Measurements from ENCODE around the gene IKZF1. TPM values are rescaled to one million over a fixed set of nuclear protein-coding genes. Genes with fewer than 3 reads are reported as not detected.

Gene IKZF1
- total and polyA plus RNA-seq, 2 of the 4 experiments (the other 2 are of a cell fraction), result not detected

GRCh38 chr7:50298811-50299562 lies 5.5 kb upstream of the IKZF1 start:
- H3K36me3 ChIP-seq (ENCODE audit: control insufficient read depth, insufficient read depth, low read length), result no peaks in the 10 kb centered on the region
- no peak overlapping the region for H4K8ac ChIP-seq (ENCODE audit: low read depth in 2 of 2, low read length in 2 of 2)
- no peak for TF ChIP-seq MAZ (IDR thresholded peaks at IDR 0.05; ENCODE audit: borderline replicate concordance, low read depth, low read length)
- no peak for TF ChIP-seq POLR2A (IDR thresholded peaks at IDR 0.05; ENCODE audit: low read depth, low read length)
- no peak for TF ChIP-seq RCOR1 (IDR thresholded peaks at IDR 0.05; ENCODE audit: insufficient replicate concordance, low read length)
- TF ChIP-seq NFE2L2 (IDR thresholded peaks at IDR 0.05; ENCODE audit: low read depth, low read length), result no peak
- TF ChIP-seq FOS (IDR thresholded peaks at IDR 0.05; ENCODE audit: low read depth, low read length), result no peak
- TF ChIP-seq ELK1 (IDR thresholded peaks at IDR 0.05; ENCODE audit: borderline replicate concordance, low read depth, low read length), result no peak
- no peak for TF ChIP-seq RFX5 (IDR thresholded peaks at IDR 0.05; ENCODE audit: low read depth, low read length)
- no peak for TF ChIP-seq SMC3 (IDR thresholded peaks at IDR 0.05; ENCODE audit: low read depth, low read length)
- no peak for TF ChIP-seq CHD1 (IDR thresholded peaks at IDR 0.05; ENCODE audit: low read depth, low read length)
- no peak for TF ChIP-seq RAD21 (IDR thresholded peaks at IDR 0.05; ENCODE audit: low read length)
- TF ChIP-seq, protein P1, sequence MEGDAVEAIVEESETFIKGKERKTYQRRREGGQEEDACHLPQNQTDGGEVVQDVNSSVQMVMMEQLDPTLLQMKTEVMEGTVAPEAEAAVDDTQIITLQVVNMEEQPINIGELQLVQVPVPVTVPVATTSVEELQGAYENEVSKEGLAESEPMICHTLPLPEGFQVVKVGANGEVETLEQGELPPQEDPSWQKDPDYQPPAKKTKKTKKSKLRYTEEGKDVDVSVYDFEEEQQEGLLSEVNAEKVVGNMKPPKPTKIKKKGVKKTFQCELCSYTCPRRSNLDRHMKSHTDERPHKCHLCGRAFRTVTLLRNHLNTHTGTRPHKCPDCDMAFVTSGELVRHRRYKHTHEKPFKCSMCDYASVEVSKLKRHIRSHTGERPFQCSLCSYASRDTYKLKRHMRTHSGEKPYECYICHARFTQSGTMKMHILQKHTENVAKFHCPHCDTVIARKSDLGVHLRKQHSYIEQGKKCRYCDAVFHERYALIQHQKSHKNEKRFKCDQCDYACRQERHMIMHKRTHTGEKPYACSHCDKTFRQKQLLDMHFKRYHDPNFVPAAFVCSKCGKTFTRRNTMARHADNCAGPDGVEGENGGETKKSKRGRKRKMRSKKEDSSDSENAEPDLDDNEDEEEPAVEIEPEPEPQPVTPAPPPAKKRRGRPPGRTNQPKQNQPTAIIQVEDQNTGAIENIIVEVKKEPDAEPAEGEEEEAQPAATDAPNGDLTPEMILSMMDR (conservative IDR thresholded peaks at IDR 0.05; ENCODE audit: low read depth, low read length), result no peak
- no peak for TF ChIP-seq MXI1 (IDR thresholded peaks at IDR 0.05; ENCODE audit: borderline replicate concordance, low read depth, low read length)
- H2BK20ac ChIP-seq (ENCODE audit: low read depth, low read length), result no peak overlapping the region
- no peak overlapping the region for H3K14ac ChIP-seq (replicated peaks; ENCODE audit: low read depth, low read length)
- H2AFZ ChIP-seq (replicated peaks; ENCODE audit: low read length, poor library complexity), result no peak overlapping the region
- no peak overlapping the region for H3K4ac ChIP-seq (ENCODE audit: low read depth, low read length)
- WGBS, 2 experiments (ENCODE audit: extremely low coverage in 2 of 2, insufficient read length in 1 of 2), result 52% methylated on average over 3 of the region's 8 CpGs; no CpG with 5 or more reads in 1 of the 2 experiments
- H3K4me1 ChIP-seq (ENCODE audit: control insufficient read depth, insufficient read depth, low read length), result no peaks in the 10 kb centered on the region
- dilution Hi-C loops (cut with HindIII; ENCODE audit: low sequenced_read_pairs, unreplicated experiment), result no loop called here
- no peak overlapping the region for H4K91ac ChIP-seq (ENCODE audit: insufficient read depth, low read depth, low read length)
- H4K5ac ChIP-seq (ENCODE audit: low read depth, low read length), result no peak overlapping the region
- in situ Hi-C loops (cut with MboI; ENCODE audit: low sequenced_read_pairs), result no loop called here
- H3K27me3 ChIP-seq (ENCODE audit: control insufficient read depth, insufficient read depth, low read length), result peaks cover 12% of the 10 kb centered on the region; the same call in 1 of the 2 replicates
- no peak overlapping the region for H3K9ac ChIP-seq (ENCODE audit: low read depth, low read length)
- H2AK5ac ChIP-seq (ENCODE audit: low read depth, low read length), result no peak overlapping the region
- H2BK15ac ChIP-seq (ENCODE audit: low read depth, low read length), result no peak overlapping the region
- no peak overlapping the region for H3K4me2 ChIP-seq (ENCODE audit: low read depth, low read length)
- no TSS peak for BruUV-seq (replicated peaks)
- H4K20me1 ChIP-seq (ENCODE audit: insufficient read depth, low read length), result no peaks in the 10 kb centered on the region
- POLR2A ChIA-PET (ENCODE audit: unreplicated experiment), result no interaction called here
- H3K23ac ChIP-seq (ENCODE audit: low read depth, low read length), result no peak overlapping the region
- H3K4me3 ChIP-seq (ENCODE audit: insufficient read depth, low read depth, low read length), result no peak overlapping the region
- intact Hi-C loops (cut with micrococcal nuclease), result no loop called here
- no peak overlapping the region for H3K27ac ChIP-seq (ENCODE audit: insufficient read depth, low read length)
- no peak overlapping the region for H2AK9ac ChIP-seq (replicated peaks; ENCODE audit: low read depth, low read length, poor library complexity)
- no peak for DNase-seq
- H2BK5ac ChIP-seq (ENCODE audit: low read depth, low read length, poor library complexity, severe bottlenecking), result no peak overlapping the region
- H3K9me3 ChIP-seq (ENCODE audit: control insufficient read depth, insufficient read depth, low read length), result no peaks in the 10 kb centered on the region
- H3K79me1 ChIP-seq (ENCODE audit: low read depth in 1 of 2, low read length in 2 of 2), result no peaks in the 10 kb centered on the region
- CTCF ChIA-PET, result no interaction called here
- H3K18ac ChIP-seq (ENCODE audit: low read depth, low read length), result no peak overlapping the region
- no peak for ATAC-seq (ENCODE audit: low read depth)
- H3K56ac ChIP-seq (ENCODE audit: extremely low read depth, insufficient read depth, low read length), result no peak overlapping the region
- no peak overlapping the region for H2BK120ac ChIP-seq (ENCODE audit: low read depth, low read length)
- H3K9me1 ChIP-seq (ENCODE audit: insufficient read depth, low read length), result no peaks in the 10 kb centered on the region
